Activated CD8-positive, alpha-beta memory T cell treated with anti-CD3 and anti-CD28 coated beads, Interleukin-2, amount 50 U/mL, for 4 hours (primary cell): ENCODE data around the gene IRAK2.
A peak's percentile ranks its signal among the peaks of the same experiment; 100 is the strongest.
"Not testable (repeated sequence)": the region's sequence is repeated elsewhere in the genome, so short reads cannot be mapped to it uniquely, and the experiment has no call there.

ENCODE experiments used
- DNase-seq: peaks from one replicate; pipeline ENCODE4 v3.0.0-alpha.2; 2020

IRAK2 gene

DNA sequence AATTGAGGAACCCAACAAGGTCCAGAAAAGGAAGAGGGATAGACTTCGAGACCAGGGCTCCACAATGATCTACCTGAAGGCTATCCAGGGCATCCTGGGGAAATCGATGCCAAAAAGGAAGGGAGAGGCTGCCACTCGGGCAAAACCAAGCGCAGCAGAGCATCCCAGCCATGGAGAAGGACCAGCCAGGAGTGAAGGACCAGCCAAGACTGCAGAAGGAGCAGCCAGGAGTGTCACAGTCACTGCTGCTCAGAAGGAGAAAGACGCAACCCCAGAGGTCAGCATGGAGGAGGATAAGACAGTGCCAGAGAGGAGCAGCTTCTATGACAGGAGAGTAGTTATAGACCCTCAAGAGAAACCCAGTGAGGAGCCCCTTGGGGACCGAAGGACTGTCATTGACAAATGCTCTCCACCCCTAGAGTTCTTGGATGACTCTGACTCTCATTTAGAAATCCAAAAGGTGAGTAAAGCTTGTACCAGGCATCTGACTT, 95.5 kb downstream of the IRAK2 start:
- no peak for DNase-seq

DNA sequence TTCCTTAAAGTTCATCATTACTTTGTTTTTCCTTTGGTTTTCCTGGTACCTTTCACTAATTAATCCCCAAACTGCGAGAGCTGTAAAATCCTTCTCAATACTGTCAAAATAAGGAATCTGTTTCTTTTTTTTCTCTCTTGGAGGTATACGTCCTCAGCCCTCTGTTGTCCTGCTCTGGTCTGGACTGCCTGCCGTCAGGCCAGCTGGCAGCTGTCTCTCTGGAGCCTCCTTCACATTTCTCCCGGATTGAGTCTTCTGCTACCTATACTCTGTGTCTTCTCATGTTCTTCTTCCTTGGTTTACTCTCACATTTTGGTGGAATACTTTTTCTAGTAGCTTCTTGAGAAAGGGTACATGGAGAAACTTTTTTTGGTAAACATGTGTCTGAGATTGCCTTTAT, 97.3 kb downstream of the IRAK2 start:
- DNase-seq, result no peak

DNA sequence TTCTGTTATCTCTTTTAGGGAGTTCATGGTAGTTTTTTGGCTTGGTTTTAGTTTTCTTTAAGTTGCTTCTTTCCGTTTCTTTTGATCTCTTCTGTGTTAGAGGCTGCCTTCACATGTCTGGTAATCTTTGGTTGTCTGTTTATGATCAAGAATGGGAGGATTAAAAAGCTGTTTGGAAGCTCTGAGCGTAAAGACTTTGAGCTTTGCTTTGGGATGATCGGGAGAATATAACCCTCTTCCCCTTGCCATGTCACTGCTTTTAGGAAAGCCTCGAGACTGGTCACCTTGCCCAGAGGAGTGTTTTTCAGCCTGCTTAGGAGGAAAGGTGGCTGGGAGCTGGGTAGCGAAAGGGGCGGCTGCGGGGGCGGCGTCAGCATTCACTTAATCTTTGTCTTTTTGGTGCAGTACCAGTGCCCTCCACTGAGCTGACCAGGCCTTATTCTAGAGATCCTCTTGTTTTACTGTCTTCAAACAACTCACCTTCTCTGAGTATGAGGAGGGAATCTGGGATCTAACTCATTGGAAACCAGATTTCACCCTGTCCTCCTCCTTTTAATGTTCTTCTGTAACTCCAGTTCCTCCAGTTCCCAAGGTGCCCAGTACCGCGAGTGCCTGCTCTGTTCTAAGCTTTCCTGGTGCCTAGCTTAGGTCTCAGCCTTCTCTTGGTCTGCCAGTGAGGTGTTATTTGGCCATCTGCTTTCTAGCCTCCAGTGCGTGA, 99.1 kb downstream of the IRAK2 start:
- DNase-seq, result peak; percentile 75

DNA sequence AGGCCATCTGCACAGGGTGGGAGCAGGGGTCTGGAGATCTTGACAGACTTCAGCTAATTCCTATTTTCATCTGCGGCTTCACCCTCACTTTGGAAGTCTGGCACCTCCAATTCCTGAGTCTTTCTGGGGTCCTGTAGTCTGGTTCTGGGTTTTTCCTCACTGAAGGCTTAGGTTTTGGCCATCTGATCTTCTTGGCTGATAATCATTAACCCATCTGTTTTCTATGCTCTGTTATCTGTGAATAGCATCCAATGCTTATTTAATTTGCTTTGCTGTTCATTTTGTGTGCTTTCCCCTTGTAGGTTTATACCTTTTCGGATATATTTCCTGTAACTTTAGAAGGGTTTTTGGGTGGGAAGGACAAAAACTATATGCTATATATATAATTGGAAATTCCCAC, 101.1 kb downstream of the IRAK2 start:
- no peak for DNase-seq

DNA sequence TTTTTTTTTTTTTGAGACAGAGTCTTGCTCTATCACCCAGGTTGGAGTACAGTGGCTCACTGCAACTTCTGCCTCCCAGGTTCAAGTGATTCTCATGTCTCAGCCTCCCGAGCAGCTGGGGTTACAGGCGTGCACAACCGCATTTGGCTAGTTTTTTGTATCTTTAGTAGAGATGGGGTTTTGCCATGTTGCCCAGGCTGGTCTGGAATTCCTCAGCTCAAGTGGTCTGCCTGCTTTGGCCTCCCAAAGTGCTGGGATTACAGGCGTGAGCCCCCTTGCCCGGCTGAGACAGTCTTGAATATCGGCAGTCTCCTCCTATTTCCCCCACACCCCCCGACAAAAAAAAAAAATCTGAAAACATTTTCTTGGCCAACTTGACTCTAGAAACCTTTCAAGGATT, 102.2 kb downstream of the IRAK2 start:
- DNase-seq, result not testable (repeated sequence)

DNA sequence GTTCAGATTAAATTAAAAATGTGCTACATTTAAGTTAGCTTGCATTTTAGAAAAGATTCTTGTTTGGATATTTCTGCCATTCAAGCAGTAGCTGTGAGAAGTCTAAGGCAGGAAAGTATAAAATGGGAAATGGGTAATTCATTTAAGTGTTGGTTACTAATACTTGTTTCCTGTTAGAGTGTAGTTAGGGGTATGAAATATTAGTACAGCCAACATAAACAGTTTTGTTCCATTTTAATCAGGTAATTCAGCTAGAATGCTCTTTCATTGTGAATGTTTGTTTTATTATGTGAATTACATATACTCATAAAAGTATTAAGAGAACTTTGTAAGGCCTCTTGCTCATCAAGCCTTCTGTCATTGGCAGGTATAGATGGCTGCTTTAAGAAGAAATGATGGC, 103.4 kb downstream of the IRAK2 start:
- no peak for DNase-seq

DNA sequence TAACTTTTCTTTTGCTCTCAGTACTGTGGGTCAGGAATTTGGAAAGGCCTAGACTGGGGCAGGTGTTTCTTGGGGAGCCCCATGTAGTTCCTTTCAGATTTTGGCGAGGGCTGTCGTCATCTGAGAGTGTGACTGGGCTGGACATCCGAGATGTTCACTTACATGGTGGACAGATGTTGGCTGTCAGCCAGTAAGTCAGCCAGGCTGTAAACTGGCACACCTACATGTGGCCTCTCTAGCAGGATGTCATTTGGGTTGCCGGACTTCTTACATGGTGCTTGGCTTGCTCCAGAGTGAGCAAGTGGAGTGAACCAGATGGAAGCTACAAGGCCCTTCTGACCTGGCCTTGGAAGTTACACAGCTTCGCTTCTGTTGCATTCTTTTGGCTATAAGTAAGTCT, 104.2 kb downstream of the IRAK2 start:
- DNase-seq, result no peak

DNA sequence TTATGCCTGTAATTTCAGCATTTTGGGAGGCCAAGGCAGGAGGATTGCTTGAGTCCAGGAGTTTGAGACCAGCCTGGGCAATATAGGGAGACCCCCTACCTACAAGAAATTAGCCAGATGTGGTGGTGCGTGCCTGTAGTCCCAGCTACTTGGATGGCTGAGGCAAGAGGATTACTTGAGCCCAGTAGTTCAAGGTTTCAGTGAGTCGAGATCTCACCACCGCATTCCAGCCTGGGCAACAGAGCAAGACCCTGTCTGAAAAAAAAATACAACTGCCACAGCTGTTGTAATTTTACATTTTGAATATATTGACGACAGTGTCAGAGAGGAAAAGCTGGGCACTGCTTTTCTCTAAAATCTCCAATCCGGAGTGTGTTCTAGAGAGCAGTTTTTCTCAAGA, 104.7 kb downstream of the IRAK2 start:
- DNase-seq, result no peak

DNA sequence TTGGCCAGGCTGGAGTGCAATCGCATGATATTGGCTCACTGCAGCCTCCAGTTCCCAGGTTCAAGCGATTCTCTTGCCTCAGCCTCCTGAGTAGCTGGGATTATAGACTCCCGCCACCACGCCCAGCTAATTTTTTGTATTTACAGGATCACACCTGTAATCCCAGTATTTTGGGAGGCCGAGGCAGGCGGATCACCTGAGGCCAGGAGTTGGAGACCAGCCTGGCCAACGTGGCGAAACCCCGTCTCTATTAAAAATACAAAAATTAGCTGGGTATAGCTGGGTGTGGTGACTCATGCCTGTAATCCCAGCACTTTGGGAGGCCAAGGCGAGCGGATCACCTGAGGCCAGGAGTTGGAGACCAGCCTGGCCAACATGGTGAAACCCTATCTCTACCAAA, 107.8 kb downstream of the IRAK2 start:
- not testable (repeated sequence) for DNase-seq

DNA sequence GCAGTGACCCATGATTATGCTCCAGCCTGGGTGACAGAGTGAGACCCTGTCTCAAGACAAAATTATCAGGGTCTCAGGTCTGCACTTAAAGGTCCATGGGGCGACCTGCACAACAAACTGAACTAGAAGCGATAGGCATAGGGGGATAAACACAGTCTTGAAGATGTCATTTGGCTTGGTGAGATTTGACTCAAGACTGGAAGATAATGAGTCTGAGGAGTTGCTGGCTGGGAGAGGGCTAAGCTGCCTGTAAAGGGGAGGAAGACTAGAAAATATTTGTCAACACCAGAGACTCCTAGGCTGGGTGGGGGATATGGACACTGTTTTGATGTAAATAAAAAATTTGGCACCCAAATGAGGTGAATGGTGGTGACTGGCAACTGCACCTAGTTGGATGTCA, 108.3 kb downstream of the IRAK2 start:
- DNase-seq, result no peak

DNA sequence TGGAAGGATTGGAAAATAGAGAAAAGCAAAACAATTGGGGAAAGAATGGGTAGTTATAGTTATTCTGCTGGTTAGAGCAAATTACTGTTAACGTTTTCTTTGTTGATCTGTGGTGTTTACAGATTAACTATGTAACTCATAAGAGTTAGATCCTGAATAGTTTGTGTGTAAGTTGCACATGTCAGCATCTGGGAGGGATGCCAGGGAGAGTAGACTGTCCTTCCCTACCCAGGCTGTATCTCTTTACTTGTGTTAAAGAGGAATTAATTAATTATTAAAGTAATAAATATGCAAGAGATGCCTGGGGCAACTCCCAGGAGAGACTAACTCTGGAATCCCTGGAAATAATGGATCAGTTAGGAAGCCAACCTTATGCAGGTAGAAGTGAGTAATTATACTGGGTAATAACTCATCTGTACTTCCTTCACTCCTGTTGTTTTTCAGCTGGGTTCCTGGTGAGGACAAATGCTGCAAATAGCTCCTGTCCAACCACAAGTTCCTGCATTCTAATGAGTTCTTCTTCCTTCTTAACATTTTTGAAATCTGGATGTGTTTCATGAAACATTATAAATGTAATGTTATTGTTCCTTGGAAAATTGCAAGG, 109.1 kb downstream of the IRAK2 start:
- DNase-seq, result no peak

DNA sequence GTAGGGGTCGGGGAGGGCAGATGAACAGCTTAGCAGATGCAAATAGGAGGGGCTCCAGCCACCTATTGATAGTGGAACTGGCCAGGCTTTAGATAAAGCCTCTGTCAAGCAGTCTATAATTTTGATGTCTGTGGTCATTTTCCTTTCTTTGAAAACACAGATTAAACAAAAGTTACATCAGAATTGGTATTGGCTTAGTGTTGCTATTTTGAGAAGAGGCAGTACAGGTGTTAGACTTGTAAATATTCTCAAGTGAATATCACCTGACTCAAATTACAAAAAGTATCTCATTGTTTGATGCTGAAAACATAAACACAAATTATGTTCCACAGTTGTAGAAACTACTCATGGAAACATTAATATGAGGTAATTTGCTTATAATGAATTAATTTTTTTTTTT, 109.9 kb downstream of the IRAK2 start:
- DNase-seq, result no peak

DNA sequence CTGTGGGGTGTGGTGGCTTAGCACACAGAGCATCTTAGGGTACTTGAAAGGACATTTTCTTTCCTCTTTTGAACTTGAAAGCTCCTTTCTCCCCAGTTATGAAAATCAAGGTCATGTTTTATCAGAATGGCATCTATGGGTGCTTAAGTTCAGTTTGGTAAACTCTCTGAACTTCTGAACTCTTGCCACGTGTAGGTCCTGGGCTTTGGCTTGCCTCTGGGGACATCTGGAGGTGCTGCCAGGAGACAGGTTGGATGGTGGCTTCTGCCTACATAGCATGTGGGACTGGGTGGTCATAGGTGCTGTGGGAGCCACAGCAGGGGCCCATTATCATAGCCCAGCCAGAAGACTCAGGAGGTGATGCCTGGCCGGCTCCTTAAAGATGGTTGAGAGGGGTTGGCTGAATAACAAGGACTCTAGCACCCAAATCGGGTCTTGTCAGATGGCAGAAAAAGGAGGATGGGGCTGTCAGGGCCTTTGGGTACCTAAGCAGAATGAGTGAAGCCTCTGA, 112.5 kb downstream of the IRAK2 start:
- no peak for DNase-seq

DNA sequence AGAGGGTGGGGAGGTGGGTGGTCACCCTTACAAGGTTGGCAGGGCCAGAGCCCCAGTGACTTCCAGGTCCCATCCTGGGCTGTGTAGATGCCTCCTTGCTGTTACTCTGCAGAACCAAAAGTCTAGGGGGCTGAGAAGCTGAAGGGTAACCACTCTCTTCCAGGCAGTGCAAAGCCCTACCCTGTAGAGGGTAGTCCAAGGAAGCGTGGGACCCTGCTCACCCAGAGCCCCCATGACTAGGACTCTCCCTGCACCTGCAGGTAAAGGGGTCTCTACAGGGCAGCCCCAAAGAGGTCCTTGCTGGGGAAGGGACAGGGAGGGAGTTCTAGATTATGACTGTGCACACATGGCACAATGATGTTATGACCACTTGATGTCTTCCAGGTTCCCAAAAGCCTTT, 113.8 kb downstream of the IRAK2 start:
- no peak for DNase-seq

DNA sequence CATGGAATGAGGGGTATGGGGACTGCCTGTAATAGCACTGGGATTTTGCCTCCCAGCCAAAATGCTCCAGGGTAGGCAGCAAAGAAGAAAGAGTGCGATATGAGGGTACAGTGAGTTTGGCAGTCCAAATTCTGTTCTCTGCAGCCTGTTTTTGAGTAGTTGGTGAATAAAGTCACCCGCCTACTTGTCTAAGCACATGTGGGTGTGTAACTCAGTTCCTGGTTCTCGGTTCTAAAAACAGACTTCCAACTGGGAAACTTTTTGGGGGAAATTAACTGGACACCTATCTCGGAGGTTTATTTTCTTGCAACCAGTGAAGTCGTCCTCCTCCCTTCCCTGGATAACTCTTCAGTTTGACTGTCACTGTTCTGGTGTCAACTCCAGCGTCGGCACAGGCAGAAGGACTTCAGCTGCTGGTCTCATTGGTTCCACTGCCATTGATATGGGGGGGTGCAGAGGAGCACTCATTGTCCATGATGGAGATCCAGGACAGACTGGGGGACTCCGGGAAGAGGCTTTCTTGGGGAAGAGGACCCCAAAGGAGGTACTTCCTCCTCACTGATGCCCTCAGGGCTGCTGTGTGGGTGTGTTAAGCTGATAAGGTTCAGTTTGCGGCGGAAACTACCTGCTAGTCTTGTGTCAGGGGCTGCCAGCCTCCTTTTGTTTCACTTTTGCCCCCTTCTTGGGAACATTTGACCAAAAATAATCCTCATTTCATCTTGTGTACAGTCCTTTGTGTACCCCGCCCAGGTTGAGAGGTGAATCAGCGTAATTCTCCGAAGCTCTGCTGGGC, 114.9 kb downstream of the IRAK2 start:
- DNase-seq, result no peak

DNA sequence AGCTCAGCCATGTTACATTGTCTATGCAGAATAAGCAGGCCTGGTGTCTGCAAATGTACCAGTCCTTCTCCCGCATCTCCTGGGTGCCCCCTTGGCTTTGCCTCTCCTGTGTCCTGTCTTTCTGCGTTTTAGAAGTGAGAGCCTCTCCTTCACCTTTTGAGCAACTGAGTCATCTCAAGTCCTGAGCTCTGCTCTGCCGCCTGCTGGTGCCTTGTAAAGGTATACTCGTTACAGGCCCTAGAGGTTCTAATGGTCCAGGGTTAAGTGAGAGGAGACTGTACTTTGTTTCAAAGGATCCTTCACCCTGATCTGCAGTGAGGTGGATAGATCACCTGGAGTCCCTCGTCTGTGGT, 115.4 kb downstream of the IRAK2 start:
- DNase-seq, result no peak

DNA sequence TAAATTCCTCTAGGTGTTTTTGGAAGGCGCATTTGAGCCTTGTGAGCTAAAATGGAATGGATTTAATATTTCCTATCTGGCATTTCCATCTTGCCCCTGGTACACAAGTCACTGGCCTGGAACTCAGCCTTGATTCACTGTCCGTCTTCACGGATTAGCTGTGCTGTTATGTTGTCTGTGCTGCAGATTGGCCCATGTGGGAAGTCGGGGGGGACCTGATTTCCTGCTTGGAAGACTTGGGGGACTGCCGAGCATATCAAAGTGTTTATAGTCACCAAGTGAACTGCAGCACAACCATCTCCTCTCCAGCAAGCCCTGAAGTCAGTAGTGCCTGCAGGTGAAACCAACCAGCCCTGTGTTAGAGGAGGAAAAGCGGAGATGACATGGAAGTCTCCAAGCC, 115.9 kb downstream of the IRAK2 start:
- DNase-seq, result no peak

DNA sequence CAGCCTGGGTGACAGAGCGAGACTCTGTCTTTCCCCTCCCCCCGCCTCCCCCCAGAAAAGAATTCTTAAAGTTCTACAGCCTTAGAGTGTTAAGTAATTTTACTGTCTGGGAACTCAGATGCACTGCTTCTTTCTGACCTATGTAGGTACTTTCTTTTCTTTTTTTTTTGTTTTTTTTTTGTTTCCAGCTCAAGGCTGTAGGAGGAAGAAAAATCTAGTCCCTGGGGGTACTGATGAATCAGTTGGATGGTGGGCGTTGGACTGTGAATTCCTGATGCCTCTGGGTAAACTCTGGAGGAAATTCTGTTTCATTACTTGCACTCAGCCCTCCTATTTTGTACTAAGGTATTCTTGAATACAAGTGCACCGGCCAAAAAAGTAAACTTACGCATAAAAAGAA, 117.2 kb downstream of the IRAK2 start:
- DNase-seq, result no peak

DNA sequence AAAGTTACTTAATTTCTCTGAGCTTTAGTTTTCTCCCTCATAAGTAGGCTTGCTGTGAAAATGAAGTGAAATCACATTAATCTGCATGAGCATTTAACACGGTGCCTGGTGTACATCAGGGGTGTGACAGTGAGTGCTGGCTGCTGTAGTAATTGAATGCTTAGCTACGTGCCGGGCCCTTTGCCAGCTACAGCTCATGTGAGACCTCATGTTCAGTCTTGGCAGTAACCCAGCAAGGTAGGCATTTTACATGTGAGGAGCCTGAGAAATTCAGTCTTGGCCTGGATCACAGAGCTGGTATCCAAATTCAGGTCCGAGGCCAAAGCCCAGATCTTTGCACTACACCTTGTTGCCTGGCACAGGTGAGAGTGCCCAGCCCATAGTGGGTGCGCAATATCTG, 118.9 kb downstream of the IRAK2 start:
- no peak for DNase-seq

DNA sequence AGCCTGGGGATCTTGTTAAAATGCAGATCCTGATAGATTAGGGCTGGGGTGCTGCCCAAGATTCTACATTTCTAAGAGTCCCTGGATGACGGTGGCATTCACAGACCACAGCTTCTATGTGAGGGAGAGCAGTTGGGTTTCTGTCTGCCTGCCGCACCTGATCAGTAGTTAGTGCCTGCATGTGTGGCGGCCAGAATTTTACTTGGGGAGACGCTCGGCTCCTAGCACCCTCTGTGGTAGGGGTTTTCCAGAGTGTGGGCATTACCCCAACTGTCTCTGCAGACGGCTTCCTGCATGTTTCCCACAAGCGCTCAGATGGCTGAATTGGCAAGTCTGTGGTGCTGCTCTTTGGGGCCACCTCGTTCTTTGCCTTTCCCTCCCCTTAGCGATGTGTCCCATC, 119.8 kb downstream of the IRAK2 start:
- peak; percentile 30 for DNase-seq

DNA sequence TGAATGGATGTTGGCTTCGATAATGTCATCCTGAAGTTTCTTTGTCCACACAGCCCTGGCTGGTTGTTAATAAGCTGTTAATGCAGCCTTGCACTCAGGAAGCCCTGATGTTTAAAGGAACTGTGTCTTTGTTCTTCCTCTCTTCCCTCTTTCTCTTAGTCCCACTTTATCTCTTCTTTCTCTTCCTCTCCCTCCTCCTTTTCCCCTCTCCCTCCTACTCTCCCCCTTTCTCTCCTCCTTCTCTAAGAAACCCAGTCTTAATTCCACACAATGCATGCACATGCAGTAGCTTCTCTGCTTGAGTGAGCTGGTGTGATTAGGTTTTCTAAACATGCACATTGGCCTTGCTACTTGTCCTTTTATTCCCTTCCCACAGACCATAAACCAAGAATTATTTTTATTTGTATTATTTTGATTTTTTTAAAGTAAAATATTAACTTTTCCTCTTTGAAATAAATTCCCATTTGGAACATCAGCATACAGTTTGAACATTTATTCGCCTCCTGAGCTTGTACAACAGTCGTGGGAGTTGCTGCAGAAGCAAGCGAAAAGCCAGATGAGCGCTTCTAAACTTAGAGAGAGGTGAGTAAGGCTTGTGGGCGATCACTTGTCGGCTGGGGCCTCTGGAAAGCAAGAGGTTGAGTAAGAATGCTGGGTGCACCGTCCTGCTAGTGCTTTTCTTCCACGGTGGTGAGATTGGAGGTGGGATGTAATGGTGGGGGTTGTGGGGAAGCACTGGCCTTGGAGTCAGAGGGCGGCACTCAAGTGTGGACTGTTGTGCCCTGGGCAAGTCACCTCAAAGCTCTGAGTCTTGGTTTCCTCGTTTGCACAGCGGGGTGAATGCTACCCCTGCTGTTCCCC, 120.8 kb downstream of the IRAK2 start:
- DNase-seq, result no peak

DNA sequence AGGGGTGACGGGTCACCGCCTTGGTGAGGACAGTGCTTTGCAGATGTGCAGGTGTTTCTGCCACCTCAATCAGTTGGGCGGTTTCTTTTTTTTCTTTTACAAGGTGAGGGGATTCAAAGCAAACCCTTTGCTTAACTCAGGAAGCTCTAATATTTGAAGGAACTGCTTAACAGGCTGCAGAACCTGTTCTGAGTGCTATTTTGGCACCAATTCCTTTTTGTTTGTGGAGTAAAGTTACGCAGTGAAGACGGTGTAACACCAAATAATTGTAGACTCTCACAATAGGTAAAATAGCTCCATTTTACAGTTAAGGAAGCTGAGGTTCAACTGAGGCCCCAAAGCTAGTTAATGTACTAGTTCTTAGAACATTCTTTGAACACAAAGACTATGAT, 121.4 kb downstream of the IRAK2 start:
- no peak for DNase-seq
